ENCODE data around the gene PABPC5.

The PABPC5 gene

GRCh38 chrX:91434351-91435168, at the start of gene PABPC5:
PABPC5 (plus strand) TSS chrX:91434839; CDS start chrX:91435578, 739 bp downstream.
- DNase-seq, result no peak

GRCh38 chrX:91389026-91389425, 45.6 kb upstream of the PABPC5 start:
- no peak for DNase-seq

GRCh38 chrX:91414713-91415112, 19.9 kb upstream of the PABPC5 start:
- no peak for DNase-seq

GRCh38 chrX:91435395-91435794, 756 bp downstream of the PABPC5 start:
- no peak for DNase-seq
